ENCODE results near the gene EFTUD2.

The EFTUD2 gene

DNA sequence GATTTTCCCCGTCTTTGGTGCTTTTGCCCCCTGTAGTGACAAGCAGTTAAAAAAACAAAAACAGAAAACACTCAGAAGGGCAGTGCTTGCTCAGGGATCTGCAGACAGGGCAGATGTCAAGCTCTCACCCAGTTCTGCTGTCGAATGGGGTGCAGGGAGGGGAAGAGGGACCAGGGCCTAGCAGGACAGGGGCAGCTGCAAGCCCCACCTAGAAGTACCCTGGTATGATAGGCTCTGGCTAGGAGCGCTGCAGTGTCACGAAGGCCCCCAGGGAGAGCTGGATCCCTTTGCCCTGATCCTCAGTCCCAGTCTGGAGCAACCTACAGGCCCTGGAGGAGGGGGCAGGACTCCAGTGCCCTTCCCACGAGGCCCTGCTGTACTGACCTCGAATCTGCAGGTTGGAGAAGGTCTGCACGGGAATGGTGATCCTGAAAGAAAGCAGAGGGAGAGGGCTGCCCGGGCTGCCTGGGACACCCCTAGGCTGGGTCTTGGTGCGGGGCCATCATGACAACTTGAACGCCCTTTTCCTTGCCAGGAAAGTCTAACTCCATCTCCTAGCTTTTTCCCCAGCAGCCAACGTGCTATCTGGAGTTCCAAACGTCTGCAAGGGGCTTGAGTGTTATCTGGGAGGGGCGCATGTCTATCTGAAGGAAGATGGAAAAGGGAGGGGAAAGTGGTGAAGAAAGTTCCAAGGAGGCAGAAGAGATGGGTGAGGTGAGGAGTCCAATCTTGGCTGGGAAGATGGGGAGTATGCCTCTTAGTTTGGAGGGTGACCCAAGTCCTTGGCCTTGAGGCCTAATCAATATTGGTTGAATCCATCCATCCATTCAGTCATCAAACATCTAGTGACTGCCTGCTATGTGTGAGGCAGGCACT, 11.2 kb upstream of the EFTUD2 start:
- DNase-seq (ENCODE audit: low read depth in 3 of 3): no peak

DNA sequence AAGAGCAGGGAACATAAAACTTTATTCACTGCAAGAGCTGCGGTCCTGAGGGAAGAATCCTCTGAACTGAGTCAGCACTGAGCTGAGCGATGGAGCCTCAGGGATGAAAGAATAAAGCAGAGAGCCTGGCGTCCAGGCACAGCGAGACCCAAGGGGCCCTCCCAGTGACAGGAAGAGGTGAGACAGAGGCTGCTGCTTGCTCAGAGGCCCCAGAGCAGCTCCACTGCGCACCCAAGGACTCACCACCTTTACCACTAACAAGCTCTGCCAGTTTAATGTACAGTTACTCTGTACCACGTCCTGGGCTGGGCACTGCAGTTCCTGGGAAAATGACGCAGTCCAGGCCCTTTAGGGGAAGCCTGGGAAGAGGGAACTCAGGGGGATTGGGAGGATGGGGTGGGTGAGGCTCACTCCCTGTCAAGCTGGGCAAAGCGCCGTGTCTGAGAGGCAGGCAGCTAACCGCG, 10.5 kb upstream of the EFTUD2 start:
- no peak for DNase-seq (ENCODE audit: low read depth in 3 of 3)

DNA sequence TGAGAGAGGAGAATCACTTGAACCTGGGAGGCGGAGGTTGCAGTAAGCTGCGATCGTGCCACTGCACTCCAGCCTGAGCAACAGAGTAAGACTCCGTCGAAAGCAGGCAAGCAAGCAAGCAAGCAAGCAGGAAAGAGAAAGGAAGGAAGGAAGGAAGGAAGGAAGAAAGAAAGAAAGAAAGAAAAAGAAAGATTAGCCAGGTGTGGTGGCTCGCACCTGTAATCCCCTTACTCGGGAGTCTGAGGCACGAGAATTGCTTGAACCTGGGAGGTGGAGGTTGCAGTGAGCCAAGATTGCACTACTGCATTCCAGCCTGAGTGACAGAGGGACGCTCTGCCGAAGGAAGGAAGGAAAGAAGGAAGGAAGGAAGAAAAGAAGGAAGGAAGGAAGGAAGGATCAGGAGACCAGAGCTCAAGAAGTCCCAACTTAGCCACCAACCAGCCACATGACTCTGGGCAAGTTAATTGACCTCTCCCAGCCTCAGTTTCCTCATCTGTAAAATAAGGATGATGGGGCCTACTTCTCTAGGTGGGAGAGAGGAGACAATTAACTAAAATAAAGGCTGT, 9.6 kb upstream of the EFTUD2 start:
- no peak for DNase-seq (ENCODE audit: low read depth in 3 of 3)

DNA sequence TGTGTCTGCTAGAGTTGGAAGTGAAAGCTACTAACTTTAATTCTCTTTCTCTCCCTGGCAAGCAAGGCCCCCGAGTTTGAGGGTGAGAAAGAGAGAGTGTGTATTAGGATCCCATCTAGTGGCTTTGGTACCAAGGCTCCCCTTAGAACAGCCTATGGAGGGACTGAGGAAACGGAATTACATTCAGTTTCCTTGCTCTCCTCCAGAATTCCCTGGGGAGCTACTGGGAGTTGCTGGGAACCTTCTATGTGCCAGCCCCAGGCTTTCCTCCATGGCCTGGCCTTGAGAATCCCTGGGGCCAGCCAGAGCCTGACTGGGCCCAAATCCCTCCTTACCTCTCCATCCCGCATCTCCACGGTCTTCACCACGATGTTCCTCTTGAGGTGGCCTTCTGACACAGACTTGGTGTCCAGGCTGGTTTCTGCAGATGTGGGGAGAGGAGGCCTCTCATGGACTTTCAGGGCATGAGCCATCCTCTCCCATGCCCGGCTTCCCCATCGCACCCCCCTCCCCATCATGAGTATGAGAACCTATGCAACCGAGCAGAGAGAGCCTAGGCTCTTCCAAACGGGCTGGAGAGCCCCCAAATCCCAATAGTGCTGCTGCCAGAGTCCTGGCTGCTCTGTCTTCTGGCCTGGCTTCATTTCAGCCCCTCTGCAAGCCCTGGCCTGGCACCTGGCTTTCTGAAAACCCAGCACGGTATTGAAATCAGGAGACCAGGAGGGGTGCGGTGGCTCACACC, 8.7 kb upstream of the EFTUD2 start:
- no peak for DNase-seq (ENCODE audit: low read depth in 3 of 3)

DNA sequence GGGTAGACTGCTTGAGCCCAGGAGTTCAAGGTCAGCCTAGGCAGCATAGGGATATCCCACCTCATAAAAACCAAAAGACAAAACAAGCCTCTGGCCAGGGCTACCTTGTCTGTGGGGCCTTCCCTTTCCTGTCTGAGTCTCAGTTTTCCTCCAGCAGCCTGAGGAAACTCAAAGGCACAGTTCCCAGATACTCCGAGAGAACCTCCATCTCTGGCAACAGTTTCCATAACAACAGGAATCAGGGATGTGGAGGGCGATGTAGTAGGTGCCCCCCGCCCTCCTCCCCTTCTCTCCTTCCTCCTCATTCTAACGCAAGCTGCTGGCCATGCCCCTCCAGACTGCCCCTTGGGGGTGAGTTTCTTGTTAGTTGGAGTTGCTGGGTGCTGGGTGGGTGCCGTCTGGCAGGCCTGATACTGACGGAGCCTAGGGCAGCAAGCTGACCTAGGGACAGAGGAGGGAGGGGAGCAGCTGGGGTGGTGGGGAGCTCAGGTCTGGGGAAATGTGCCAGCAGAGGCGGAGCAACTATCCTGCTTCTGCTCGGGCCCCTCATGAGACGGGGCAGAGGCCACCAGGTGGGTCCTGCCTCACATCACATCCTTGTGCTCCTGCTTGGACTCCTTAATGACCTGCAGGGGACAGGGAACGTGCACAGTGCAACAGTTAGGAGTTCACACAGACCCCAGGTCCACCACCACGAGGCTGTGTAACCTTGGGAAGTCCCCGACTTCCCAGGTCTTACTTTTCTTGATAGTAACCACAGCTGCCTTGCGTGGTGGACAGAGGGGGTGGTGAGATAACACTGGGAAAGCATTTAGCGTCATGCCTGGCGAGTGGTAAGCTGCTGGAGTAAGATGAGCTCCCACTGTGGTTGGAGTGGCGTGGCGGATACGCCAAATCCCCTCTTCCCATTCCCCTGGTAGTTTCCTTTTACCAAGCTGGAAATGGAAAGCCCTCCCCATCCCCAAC, 7.8 kb upstream of the EFTUD2 start:
- no peak for DNase-seq (ENCODE audit: low read depth in 3 of 3)

DNA sequence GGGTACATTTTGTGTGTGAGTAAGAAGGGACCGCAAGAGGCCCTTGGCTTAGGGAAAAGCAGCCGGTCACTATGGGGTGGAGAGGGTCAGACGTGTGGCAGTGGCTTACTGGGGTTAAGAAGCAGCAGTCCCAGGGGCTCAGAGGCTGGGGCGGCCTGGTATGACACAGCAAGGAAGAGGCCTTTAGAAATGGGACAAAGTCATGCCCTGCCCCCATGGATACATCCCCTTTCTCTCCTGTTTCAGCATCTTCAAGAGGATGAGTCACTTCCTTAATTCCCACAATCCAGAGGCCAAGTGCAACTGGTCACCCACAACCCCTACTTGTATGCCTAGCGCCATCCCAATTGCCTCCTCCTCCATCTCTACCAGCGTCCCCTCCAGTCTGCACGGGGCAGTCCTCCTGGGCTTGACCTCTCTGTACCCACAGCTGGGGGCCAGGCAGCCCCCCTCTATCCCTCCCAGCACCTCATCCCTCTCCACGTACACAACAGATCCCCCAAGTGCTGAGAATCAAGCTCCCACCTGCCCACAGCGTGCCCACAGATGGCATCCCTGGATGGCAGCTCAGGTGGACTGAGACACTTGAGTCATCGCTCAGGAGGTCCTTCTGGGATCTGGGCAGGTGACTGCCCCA, 6.9 kb upstream of the EFTUD2 start:
- DNase-seq (ENCODE audit: low read depth in 3 of 3): no peak

DNA sequence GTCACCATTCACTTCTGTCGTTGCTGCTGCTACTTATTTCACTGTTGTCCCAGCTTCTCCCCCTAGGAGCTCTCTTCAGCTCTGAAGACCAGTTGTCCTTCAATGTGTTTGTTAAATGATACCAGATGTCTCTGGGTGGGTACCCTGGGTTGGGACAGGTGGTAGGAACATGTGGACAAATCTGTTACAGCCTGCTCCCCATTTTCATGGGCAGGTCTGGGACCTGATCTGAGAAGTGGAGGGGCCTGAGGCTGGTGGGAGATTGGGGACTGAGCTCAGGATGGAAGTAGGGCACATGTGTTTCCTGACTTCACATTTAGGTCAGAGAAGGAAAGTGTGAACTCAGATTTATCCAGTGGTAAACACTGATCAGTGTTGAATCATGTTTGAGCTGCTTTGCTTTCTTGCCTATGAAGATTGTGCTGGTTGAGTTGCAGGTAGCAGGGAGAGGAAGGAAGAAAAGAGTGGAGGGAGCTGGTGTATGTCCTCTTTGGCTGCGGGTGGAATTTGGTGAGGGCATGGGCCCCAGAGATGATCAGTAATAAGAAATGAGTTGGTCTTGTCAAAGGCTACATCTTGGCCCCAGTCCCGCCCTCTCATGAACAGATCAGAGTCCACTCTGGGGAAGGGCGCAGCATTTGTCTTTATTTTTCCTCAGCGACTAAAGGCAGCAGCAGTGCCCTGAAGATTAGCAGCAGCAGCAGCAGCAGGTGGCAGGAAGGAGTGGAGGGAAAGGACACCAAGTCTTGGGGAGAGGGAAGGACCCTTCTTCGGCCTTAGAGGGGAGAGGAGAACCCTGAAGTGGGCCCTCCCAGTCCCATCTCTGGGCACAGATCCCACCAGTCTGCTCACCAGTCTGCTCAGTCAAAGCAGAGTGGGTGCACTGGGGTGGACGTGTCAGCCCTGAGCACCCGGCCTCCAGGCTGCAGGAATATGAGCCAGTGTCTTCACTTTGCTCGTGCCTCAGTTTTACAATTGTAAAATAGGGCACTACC, 6.1 kb upstream of the EFTUD2 start:
- DNase-seq (ENCODE audit: low read depth in 3 of 3): no peak

DNA sequence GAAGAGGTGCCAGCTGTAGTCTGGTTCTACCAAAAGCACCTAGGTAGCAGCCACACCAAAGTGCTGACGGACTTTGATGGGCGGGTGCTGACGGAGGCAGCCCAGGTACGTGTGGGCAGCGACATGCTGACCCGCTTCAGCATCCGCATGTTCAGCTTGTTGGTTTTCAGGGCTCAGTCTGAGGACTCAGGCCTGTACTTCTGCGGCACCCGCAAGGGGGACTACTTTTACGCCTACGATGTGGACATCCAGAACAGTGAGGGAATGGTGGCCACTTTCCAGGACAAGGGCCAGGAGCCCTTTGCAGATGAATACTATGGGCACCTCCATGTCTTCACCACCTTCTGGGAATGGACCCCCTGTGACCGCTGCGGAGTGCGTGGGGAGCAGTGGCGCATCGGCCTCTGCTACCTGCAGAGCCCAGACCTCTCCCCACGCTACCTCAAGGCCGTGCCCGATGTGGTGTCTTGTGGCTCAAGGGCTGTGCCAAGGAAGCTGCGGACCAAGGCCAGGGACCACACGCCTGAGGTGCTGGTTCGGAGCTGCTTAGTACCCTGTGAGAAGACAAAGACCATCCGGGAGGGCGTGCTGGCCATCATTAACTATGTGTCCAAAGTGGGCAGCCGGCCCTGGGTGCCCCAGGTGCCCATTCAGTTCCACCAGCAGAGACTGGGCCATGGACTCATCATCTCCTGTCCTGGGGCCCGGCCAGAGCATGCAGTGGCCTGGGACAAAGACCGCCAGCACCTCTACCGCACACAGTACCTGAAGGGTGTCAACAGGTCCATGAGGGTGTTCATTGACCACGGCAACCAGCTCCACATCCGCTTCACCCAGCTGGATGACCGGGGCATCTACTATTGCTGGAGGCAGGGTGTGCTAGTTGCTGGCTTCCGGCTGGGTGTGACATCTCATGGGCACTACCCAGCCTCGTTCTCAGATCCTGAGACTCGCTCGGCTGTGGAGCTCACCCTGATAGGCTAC, 5.0 kb upstream of the EFTUD2 start:
- DNase-seq (ENCODE audit: low read depth in 3 of 3): no peak

DNA sequence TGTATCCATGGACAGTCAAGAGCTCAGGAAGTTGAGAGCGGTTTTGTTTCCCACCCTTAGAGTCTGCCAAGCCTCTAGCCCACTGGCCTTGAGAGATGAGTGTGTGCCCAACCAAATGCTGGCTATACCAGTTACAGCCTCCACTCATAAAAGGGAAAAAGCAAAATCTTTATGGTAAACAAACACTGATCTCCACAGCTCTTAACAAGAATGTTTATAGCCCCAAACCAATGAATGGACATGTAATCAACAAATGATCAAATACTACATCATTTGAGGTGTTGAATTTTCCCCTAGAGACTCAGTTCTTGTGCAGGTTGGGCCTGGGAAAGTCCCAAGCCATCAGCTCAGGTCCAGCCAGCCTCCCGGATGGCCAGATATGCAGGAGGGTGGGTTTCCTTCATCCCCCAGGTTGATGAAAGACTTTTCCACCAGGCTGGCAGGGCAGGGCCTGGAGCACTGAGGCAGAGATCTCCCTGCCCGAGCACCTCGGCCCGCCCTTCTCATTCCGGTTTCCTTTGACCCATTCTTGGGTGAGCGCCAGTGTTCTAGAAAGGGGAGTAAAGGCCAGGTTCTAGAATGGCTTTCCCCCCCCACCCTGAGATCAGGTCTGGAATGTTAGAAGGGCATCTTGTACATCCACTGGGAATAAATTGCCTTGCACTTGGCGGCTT, 3.9 kb upstream of the EFTUD2 start:
- no peak for DNase-seq (ENCODE audit: low read depth in 3 of 3)

DNA sequence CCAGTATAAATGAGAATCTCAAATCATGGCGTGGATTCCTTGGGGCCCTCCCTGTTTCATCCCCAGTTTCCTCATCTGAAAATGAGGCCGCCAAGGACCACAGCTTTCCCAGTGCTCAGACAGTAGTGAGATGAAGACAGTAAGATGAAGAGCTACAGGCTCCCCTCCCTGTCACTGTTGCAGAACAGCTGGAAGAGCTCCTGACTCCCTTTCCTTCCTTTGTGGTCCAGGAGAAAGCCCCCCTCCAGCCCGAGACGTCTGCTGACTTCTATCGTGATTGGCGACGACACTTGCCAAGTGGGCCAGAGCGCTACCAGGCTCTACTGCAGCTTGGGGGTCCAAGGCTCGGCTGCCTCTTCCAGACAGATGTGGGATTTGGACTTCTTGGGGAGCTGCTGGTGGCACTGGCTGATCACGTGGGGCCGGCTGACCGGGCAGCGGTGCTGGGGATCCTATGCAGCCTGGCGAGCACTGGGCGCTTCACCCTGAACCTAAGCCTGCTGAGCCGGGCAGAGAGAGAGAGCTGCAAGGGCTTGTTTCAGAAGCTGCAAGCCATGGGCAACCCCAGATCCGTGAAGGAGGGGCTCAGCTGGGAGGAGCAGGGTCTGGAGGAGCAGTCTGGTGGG, 3.0 kb upstream of the EFTUD2 start:
- no peak for DNase-seq (ENCODE audit: low read depth in 3 of 3)

DNA sequence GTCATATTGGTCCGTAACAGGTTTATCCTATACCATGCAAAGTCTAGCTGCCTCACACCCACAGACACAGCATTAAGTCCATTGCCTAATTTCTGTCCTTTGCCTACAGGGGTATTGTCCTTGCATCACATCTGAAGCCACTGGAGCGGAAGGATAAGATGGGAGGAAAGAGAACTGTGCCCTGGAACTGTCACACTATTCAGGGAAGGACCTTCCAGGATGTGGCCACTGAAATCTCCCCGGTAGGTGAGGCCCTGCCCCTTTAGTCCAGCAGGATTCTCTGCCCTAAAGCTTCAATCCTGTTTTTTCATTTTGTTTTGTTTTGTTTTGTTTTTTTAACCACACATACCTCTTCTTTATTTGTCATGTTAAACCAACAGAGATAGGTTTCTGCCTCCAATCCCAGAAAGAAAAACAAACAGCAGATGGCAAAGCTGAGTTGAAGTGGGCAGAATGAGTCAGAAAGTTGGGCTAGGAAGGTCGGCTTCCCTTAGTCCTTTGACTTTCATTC, 2.2 kb upstream of the EFTUD2 start:
- no peak for DNase-seq (ENCODE audit: low read depth in 3 of 3)

DNA sequence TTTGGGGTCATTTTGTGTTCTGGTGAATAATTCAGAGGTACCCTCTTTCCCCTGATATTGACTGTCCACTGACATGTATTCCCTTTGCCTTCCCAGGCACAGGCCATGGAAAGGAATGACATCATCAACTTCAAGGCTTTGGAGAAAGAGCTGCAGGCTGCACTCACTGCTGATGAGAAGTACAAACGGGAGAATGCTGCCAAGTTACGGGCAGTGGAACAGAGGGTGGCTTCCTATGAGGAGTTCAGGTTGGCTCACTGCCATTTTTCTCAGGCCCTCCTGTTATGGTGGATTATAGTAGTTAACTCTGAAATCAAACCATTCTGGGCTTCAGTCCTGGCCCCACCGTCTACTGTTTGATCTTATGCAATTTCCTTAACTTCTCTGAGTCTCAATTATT, 1.6 kb upstream of the EFTUD2 start:
- DNase-seq (ENCODE audit: low read depth in 3 of 3): no peak

DNA sequence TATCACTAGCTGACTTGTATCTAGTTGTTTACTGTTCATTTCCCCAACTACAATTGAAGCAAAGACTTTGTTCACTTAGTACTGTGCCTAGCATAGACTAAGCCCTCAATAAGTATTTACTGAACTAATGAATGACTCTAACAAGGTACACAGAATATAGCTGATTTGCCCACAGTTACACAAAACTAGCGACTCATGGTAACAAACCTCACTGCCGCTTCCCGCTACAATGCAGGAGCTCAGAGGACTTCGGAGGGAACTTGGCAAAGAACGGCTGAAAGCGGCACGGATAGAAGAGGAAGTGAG, 524 bp downstream of the EFTUD2 start:
- no peak for DNase-seq (ENCODE audit: low read depth in 3 of 3)

DNA sequence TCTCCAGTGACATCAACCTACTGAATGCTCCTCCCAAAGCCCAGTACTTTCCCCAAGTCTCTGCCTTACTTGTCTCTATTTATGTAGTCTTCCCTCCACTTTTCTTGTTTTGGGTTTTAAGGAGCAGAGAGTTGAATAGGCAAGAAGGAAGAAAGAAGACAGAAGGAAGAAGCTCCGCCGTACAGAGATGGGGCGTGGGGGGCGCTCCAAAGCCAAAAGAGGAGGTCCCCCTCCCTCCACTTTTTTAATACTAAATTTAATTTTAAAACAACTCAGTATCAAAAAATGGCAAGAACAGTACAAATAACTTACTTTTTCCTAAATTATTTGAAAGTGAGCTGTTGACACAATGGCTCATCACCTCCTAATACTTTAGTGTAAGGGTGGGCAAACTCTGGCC, 4.6 kb downstream of the EFTUD2 start:
- no peak for DNase-seq (ENCODE audit: low read depth in 3 of 3)

DNA sequence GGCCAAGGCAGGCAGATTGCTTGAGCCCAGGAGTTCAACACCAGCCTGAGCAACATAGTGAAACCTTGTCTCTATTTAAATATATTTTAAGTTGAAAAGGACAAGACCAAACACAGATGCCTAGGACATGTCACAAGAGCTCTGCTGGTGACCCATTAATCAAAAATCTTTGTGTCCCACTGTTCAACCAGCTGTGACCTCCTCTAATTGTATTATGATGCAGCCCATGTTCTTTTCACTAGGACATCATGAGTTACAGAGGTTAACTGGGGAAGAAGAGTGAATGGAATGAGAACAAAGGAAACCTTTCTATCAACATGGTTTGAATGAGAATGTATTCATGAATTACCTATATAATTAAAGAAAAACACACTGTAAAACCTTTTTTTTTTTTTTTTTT, 7.0 kb downstream of the EFTUD2 start:
- DNase-seq (ENCODE audit: low read depth in 3 of 3): no peak

DNA sequence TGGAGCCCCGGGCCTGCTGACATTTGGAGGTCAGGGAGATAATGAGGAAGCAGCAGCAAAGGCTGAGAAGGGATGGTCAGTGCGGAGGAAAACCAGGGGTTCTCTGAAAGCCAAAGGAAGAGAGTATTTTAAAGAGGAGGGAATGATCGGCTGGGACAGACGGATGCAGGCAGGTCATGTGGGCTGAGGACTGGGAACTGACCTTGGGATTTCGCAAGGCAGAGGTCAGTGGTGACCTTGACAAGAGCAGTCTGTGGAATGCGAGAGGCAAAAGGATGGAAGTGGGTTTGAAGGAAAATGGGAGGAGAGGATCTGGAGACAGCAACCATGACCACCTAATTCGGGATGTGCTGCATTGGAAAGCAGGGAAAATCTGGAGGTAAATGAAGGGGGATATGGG, 10.2 kb downstream of the EFTUD2 start:
- no peak for DNase-seq (ENCODE audit: low read depth in 3 of 3)

All from stimulated activated CD4-positive, alpha-beta T cell treated with anti-CD3 and anti-CD28 coated beads, TNF-alpha, amount 100 ng/mL, for 4 hours (primary cell).